Hepatocyte (in vitro differentiated cells): ENCODE data around the gene TMEM273. TPM values are rescaled to one million over a fixed set of nuclear protein-coding genes. Genes with fewer than 3 reads are reported as not detected.
A peak's percentile ranks its signal among the peaks of the same experiment; 100 is the strongest.

ENCODE experiments used
- DNase-seq: peaks from one replicate; pipeline ENCODE4 v3.0.0-alpha.2; 2016; ENCODE audit warnings: low spot score
- H2AFZ ChIP-seq: fragments of 200-600 bp; sonication (generic); 2 replicates; pipeline ENCODE4 v1.6.0; 2016; ENCODE audit warnings: antibody characterized with exemption, mild to moderate bottlenecking
- H3K27ac ChIP-seq: fragments of 200-600 bp; sonication (generic); 2 replicates; pipeline ENCODE4 v1.5.1; 2016; ENCODE audit warnings: mild to moderate bottlenecking
- H3K27me3 ChIP-seq: fragments of 200-600 bp; sonication (generic); 2 replicates; pipeline ENCODE4 v1.6.1; 2016
- H3K36me3 ChIP-seq: fragments of 200-600 bp; sonication (generic); replicated peaks from 2 replicates; pipeline ENCODE4 v1.5.1; 2016; ENCODE audit warnings: low read depth; ENCODE audit not compliant: insufficient read depth
- H3K4me1 ChIP-seq: fragments of 200-600 bp; sonication (generic); 2 replicates; pipeline ENCODE4 v1.5.1; 2016; ENCODE audit warnings: mild to moderate bottlenecking, moderate library complexity; ENCODE audit not compliant: insufficient read depth
- H3K4me2 ChIP-seq: fragments of 200-600 bp; sonication (generic); 2 replicates; pipeline ENCODE4 v1.6.0; 2016
- H3K4me3 ChIP-seq: fragments of 200-600 bp; sonication (generic); 2 replicates; pipeline ENCODE4 v1.5.1; 2016; ENCODE audit warnings: mild to moderate bottlenecking
- H3K79me2 ChIP-seq: fragments of 200-600 bp; sonication (generic); 2 replicates; pipeline ENCODE4 v1.6.0; 2017; ENCODE audit warnings: mild to moderate bottlenecking
- H3K9me2 ChIP-seq: fragments of 200-600 bp; sonication (generic); replicated peaks from 2 replicates; pipeline ENCODE4 v1.6.0; 2017; ENCODE audit warnings: mild to moderate bottlenecking; ENCODE audit not compliant: insufficient read depth
- H3K9me3 ChIP-seq: fragments of 200-600 bp; sonication (generic); 2 replicates; pipeline ENCODE4 v1.5.1; 2016; ENCODE audit warnings: low read depth, mild to moderate bottlenecking
- H4K20me1 ChIP-seq: fragments of 200-600 bp; sonication (generic); 2 replicates; pipeline ENCODE4 v1.6.0; 2016; ENCODE audit warnings: mild to moderate bottlenecking; ENCODE audit not compliant: insufficient read depth, poor library complexity, severe bottlenecking
- CTCF ChIP-seq: fragments of 200-600 bp; sonication (generic); IDR thresholded peaks from 2 replicates; pipeline ENCODE4 v1.5.1; 2016; ENCODE audit warnings: antibody characterized with exemption, mild to moderate bottlenecking; ENCODE audit not compliant: poor library complexity
- EZH2 ChIP-seq: fragments of 200-600 bp; sonication (generic); IDR thresholded peaks from 2 replicates; pipeline ENCODE4 v1.6.1; 2016; ENCODE audit warnings: antibody characterized with exemption, mild to moderate bottlenecking, borderline replicate concordance
- EZH2phosphoT487 ChIP-seq: fragments of 200-600 bp; sonication (generic); IDR thresholded peaks from one replicate; pipeline ENCODE4 v1.6.1; 2018; ENCODE audit warnings: antibody characterized with exemption, mild to moderate bottlenecking, low read depth, moderate library complexity; ENCODE audit not compliant: unreplicated experiment, severe bottlenecking
- WGBS: methylation state at CpG from one replicate; pipeline ENCODE4 v1.1.6; 2016; ENCODE audit warnings: low lambda C conversion rate; ENCODE audit errors: missing lambda C conversion rate; 5-methylcytosine and 5-hydroxymethylcytosine counted together
- polyA plus RNA-seq: library from polyadenylated mRNA; unstranded; fragments of >200 nt; fragmentation: Nextera tagmentation; extraction: Ambion mirVana; gene quantifications from 2 replicates; pipeline ENCODE4 v1.2.1, GENCODE V29; 2016
- total RNA-seq: library from RNA; depleted of rRNA; stranded (reverse); fragments of >200 nt; gene quantifications from 2 replicates; pipeline ENCODE4 v1.2.3, GENCODE V29; 2014

TMEM273 gene
- total and polyA plus RNA-seq, 2 experiments from 2014 or later: 0.27 TPM; not detected in 1

GRCh38 chr10:49114718-49115014 lies 73.5 kb downstream of the TMEM273 start:
- H3K27ac ChIP-seq: peak overlapping the region; percentile 63
- no peaks in the 10 kb centered on the region for H4K20me1 ChIP-seq
- DNase-seq: no peak
- no peaks in the 10 kb centered on the region for H3K79me2 ChIP-seq
- no peaks in the 10 kb centered on the region for H3K9me2 ChIP-seq
- peak overlapping the region; percentile 7 for H3K4me3 ChIP-seq
- WGBS: 31% methylated on average over 9 of the region's 9 CpGs
- no peak for TF ChIP-seq CTCF
- no peak for TF ChIP-seq EZH2phosphoT487
- TF ChIP-seq EZH2: no peak
- peaks cover 8% of the 10 kb centered on the region for H3K4me1 ChIP-seq
- peak overlapping the region; percentile 74 for H3K4me2 ChIP-seq
- no peaks in the 10 kb centered on the region for H3K9me3 ChIP-seq
- H3K36me3 ChIP-seq: no peaks in the 10 kb centered on the region
- H2AFZ ChIP-seq: peak overlapping the region; percentile 81
- peaks cover 27% of the 10 kb centered on the region for H3K27me3 ChIP-seq

GRCh38 chr10:49113741-49114141 lies 74.5 kb downstream of the TMEM273 start:
- no peak overlapping the region for H3K27ac ChIP-seq
- peaks cover 27% of the 10 kb centered on the region for H3K27me3 ChIP-seq
- peak overlapping the region; percentile 74 for H3K4me2 ChIP-seq
- WGBS: 81% methylated on average over 3 of the region's 3 CpGs
- H3K4me1 ChIP-seq: peaks cover 8% of the 10 kb centered on the region
- no peak for TF ChIP-seq EZH2phosphoT487
- H3K36me3 ChIP-seq: no peaks in the 10 kb centered on the region
- no peak overlapping the region for H3K4me3 ChIP-seq
- H4K20me1 ChIP-seq: no peaks in the 10 kb centered on the region
- DNase-seq: no peak
- no peaks in the 10 kb centered on the region for H3K79me2 ChIP-seq
- H2AFZ ChIP-seq: no peak overlapping the region
- no peaks in the 10 kb centered on the region for H3K9me3 ChIP-seq
- no peaks in the 10 kb centered on the region for H3K9me2 ChIP-seq

- H3K9me3 ChIP-seq: no peaks in the 10 kb centered on the region
- no peak for DNase-seq
- H3K4me2 ChIP-seq: peak overlapping the region; percentile 74
- no peaks in the 10 kb centered on the region for H4K20me1 ChIP-seq
- H3K79me2 ChIP-seq: no peaks in the 10 kb centered on the region
- H3K9me2 ChIP-seq: no peaks in the 10 kb centered on the region
- TF ChIP-seq EZH2phosphoT487 (no peak), EZH2 (no peak), CTCF (no peak)
- H3K4me1 ChIP-seq: peaks cover 8% of the 10 kb centered on the region
- WGBS: 70% methylated on average over 3 of the region's 3 CpGs
- no peaks in the 10 kb centered on the region for H3K36me3 ChIP-seq
- H3K27ac ChIP-seq: no peak overlapping the region
- H3K27me3 ChIP-seq: peaks cover 27% of the 10 kb centered on the region
- H3K4me3 ChIP-seq: no peak overlapping the region
- no peak overlapping the region for H2AFZ ChIP-seq
Measured at GRCh38 chr10:49112851-49113250, 75.3 kb downstream of the TMEM273 start.

GRCh38 chr10:49112098-49112497 lies 76.1 kb downstream of the TMEM273 start:
- no peak overlapping the region for H3K4me3 ChIP-seq
- H3K4me2 ChIP-seq: no peak overlapping the region
- H2AFZ ChIP-seq: no peak overlapping the region
- no peak overlapping the region for H3K27ac ChIP-seq
- no peaks in the 10 kb centered on the region for H3K36me3 ChIP-seq
- H4K20me1 ChIP-seq: no peaks in the 10 kb centered on the region
- H3K27me3 ChIP-seq: peaks cover 27% of the 10 kb centered on the region
- DNase-seq: no peak
- no peaks in the 10 kb centered on the region for H3K9me2 ChIP-seq
- H3K9me3 ChIP-seq: no peaks in the 10 kb centered on the region
- H3K4me1 ChIP-seq: peaks cover 8% of the 10 kb centered on the region
- WGBS: 95% methylated on average over 3 of the region's 3 CpGs
- H3K79me2 ChIP-seq: no peaks in the 10 kb centered on the region
- TF ChIP-seq CTCF (no peak), EZH2phosphoT487 (no peak), EZH2 (no peak)
